Measurements from ENCODE around the gene HAL.

HAL gene

DNA sequence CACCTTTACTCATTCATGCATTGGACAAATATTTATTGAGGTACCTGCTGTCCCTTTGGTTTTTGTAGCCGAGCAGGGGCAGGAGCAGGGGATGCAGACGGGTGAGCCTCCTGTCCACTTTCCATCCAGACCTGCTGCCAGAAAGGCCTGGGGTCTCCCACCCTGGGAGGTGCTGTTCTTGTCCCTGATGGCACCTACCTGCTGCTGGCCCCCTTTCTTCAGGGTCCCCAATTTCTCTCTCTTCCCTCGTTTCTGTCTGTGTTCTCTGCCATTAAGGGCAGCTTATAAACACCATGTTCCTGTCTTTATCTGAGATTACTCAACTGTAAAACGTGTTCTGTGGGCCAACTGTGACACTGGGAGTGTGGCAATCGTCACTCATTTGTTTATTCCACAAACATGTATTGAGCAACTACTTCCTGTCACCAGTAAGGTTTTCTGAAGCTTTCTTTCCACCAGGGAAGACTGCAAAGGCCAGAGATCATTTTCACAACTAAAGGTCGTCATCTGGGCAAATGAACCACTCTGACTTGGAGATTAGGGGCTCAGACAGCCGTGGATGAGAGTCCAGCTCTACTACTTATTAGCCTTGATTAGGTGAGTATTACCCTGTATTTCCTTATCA, at the start of gene HAL:
Gene HAL, minus strand, starts transcription at position 311 of the 625 bp plus-strand sequence. CDS start 434 bp downstream, outside the sequence.
- DNase-seq = no peak

- no peak for DNase-seq
Measured at GRCh38 chr12:96045566-96045965, 49.4 kb upstream of the HAL start.

DNA sequence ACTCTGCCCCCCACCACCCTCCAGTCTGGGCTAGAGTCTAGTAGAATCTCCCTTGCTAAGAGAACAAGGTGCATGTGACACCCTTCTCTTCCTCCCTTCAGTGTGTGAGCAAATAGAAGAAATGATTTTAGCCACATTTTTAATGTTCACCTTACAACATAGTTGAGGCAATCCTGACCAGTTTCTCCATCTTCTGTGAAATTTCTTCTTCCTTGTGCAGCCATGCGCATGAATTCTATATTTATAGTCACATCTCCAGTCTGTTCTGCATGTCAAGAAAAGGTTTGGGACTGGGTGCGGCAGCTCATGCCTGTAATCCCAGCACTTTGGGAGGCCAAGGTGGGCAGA, 48.8 kb upstream of the HAL start:
- DNase-seq = no peak

DNA sequence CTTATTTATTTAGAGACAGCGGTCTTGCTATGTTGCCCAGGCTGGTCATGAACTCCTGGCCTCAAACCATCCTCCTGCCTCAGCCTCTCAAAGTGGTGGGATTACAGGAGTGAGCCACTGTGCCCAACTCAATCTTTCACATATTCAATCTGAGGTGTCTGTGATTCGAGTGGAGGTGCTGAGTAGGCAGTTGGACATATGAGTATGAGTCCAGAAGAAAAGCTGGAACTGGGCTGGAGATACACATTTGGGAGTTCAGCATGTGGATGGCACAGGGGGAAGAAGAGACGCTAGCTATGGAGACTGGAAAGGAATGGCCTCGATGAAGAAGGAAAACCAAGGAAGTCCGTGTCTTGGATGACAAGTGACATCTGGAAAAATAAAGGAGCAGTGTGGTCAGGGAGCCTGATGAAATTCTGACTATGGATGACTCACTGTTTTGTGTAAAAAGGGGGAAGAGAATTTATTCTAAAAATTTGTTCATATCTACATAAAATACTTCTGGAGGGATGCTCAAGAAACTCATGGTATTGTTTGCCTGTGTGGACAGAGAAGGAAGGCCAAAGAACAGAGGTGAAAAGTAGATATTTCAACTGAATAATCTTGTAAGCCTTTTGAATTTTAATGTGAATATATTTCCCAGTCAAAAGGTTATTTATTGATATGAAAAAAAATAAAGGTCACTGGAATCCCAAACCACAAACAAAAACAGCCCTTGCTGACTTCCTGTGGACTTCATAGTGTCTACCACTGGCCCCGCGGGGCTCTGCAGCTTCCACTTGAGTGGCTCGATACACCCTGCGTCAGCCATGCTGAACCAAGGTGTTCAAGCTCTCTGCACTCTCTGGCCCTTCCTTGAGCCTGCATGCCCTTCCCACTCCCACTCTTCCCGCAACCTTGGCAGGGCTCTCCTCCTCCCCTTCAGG, 48.1 kb upstream of the HAL start:
- DNase-seq = no peak

DNA sequence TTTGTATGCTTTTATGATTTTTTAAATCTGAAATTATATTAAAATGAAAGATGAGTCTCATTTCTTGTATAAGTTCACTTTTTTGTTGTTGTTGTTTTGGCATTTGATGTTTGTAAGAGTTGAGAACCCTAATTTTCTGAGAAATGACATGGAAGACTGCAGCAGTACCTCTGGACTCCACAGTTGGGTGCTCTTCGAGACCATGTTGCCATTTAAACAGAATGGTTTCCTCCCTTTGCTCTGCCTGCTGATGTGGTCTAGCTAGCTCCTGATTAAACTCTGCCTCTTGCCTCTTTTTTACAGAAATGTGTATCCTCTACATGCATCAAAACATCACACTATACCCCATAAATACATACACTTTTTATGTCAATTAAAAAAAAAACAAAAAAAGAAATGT, 45.0 kb upstream of the HAL start:
- DNase-seq = no peak

- no peak for DNase-seq
Measured at GRCh38 chr12:96040305-96041133, 44.4 kb upstream of the HAL start.

- DNase-seq = no peak
Measured at GRCh38 chr12:96039516-96039915, 43.4 kb upstream of the HAL start.

- no peak for DNase-seq
Measured at GRCh38 chr12:96036765-96037455, 40.8 kb upstream of the HAL start.

DNA sequence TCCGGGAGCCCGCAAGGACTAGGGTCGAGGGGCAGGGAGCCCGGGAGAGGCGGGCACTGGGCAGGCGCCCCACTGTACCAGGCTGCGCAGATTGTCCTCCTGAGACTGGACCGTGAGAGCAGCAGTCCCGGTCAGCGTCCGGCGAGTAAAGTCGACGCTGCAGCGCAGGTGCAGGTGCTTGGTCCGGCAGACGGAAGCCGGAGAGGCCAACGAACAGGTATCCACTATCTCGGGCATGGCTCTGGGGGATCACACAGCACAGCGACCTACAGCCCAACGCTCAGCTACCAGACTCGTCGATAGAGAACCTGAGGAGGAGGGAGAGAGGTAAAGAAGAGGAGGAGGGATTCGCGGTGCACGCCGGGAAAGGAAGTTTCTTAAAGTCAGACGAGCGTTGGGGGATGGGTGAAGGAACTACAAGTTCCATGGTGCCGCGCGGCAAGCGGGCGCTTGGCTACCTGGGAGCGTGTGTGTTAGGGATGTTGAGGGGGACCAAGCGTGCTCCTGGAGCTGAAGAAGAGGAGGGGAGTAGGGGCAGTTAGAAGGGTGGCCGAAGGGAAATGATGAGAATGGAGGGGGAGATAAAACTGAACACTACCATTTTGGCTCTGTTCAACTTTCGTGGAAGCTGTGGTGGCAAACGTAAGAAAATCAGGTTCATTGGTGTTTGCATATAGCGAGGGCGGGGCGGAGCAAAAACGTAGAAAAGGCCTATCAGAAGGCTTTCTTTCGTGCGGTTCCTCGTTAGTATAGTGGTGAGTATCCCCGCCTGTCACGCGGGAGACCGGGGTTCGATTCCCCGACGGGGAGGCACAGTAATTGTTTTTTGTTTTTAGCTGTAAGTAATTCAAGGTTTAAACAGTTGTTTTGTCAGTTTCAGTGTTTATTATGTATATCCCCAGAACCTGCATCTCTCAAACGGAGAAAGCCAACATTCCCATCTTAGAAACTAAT, 39.4 kb upstream of the HAL start, which contains the start of gene LTA4H:
Gene LTA4H, minus strand, starts transcription at position 305 of the 954 bp plus-strand sequence. Its CDS starts 68 bp downstream, at position 237.
- DNase-seq = peak; percentile 96

GRCh38 chr12:96034621-96035282, 38.6 kb upstream of the HAL start:
- DNase-seq = no peak

DNA sequence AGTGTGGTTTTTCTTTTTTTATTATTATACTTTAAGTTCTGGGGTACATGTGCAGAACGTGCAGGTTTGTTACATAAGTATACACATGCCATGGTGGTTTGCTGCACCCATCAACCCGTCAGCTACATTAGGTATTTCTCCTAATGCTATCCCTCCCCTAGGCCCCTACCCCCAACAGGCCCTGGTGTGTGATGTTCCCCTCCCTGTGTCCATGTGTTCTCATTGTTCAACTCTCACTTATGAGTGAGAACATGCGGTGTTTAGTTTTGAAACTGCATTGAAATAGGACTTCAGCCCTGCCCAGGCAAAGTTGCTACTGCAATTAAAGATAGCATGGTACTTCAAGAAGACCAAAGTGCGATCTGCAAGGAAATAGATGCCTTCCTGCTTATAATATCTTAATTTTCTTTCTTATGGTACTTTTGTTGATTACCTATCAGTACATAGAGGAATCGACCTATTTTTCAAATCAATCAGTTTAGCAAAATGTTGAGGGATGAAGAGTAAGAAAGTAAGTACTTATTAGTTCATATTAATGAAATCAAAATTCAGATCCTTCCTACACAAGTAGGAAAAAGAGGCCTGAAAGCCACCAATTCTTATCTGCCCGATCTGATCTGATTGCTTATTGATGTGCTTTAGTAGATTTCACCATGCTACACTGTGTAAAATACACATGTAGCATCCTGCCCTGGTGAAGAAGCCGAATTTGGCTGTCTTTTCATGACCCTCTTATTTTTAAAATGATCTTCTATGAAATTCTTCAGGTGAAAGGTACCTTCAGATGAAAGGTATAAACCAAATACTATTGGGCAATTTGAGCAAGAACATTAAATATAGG, 37.6 kb upstream of the HAL start:
- DNase-seq = no peak

- no peak for DNase-seq
Measured at GRCh38 chr12:96029826-96030225, 33.7 kb upstream of the HAL start.

DNA sequence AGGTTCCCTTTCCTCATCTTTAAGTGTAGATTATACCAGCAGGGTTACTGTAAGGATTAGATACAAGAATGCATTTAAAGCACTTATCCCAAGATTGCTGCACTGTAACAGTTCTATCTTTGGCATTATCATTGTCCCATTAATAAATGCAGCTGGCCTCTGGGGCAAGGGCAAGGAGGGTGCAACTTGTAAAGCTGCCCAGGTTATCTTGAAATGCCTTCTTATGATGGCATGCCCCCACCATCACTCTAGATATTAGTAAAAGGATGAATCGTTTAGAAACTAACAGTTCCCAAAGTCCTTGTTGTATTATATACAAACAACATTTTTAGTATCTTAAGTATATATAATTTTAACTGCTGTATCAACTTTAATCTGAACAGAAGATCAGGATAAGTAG, 32.4 kb upstream of the HAL start:
- DNase-seq = no peak

- no peak for DNase-seq
Measured at GRCh38 chr12:96026331-96026730, 30.2 kb upstream of the HAL start.

DNA sequence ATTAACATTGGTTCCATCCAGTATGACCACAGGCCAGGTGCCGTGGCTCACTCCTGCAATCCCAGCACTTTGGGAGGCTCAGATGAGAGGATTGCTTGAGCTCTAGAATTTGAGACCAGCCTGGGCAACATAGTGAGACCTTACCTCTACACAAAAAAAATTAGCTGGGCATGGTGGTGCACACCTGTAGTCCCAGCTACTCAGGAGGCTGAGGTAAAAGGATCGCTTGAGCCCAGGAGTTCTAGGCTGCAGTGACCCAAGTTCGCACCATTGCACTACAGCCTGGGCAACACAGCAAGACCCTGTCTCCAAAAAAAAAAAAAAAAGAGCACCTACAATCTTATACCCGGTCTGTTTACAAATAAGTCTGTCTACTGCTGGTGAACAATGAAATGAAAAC, 29.4 kb upstream of the HAL start:
- DNase-seq = no peak

GRCh38 chr12:96020314-96021003, 24.3 kb upstream of the HAL start:
- no peak for DNase-seq

DNA sequence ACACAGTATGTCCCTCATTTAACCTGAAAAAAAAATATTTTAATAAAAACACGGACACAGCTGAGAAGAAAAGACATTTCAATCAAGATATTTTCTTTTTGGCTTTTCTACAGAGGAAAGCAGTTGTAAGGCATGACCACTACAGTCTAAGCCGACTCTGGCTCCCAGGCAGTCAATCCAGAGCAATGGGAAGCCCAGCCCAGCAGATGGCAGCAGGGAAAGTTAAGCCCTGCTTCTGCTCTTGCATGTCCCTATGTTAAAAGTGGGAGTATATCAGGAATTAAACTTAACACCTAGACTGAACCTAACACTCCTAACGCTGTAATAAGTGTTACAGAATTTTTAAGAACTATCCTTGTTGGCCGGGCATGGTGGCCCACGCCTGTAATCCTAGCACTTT, 19.5 kb upstream of the HAL start:
- DNase-seq = no peak

DNA sequence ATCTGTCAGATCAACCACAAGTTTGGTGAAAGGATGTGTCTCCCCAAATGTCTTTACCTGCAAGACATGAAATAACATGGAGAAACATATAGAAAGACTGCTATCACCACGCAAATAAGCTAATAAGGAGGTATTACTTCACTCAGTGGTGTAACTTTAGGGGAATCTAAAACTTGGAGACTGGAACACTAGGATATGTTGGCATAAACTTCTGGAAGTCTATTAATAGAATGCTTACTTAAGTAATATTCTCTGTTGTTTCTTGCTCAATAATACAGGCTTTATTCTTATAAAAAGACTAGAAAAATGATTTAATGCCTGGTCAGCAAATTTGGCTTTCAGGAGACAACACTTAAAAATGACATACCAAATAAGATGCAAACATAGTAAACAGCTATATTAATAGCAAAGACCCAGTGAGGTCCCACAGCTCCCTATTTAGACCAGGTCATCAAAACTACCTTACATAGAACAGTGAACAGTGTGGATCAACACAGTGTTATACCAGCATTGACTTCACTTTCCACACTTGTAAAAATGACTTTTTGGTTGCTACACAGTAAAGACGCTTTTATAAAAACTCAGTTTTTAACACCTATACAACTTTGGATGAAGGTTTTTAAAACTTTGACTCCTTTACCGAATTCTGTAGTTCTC, 18.9 kb upstream of the HAL start:
- DNase-seq = no peak

DNA sequence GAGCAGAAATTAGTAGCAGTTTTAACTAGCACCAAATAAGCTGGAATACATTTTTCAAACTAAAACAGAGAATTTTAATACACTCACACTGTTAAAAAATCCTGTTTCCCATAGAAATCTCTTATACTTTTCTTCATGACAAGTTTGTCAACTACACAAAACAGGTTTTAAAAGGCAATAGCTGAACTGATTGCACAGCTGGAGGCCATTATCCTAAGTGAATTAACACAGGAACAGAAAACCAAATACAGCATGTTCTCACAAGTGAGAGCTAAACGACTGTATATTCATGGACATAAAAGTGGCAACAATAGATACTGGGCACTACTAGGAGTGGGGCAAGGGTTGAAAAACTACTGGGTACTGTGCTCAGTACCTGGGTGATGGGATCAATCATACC, 11.6 kb upstream of the HAL start:
- DNase-seq = no peak

Data from activated CD8-positive, alpha-beta memory T cell treated with anti-CD3 and anti-CD28 coated beads, Interleukin-2, amount 50 U/mL, for 4 hours (primary cell).